Mesendoderm (in vitro differentiated cells): ENCODE measurements around the gene TPM3.

Experiments
- DNase-seq: peaks from one replicate; pipeline ENCODE4 v3.0.0; 2013
- H2AK5ac ChIP-seq: 2 replicates; pipeline ENCODE4 v1.6.1; 2013; ENCODE audit warnings: low read length, inconsistent platforms
- H2BK120ac ChIP-seq: 2 replicates; pipeline ENCODE4 v1.6.1; 2013; ENCODE audit warnings: low read depth, mild to moderate bottlenecking, low read length, moderate library complexity, mixed read lengths
- H2BK15ac ChIP-seq: replicated peaks from 2 replicates; pipeline ENCODE4 v1.6.1; 2013; ENCODE audit warnings: low read depth, mild to moderate bottlenecking, moderate library complexity
- H2BK5ac ChIP-seq: 2 replicates; pipeline ENCODE4 v1.6.1; 2013; ENCODE audit warnings: low read length, inconsistent platforms
- H3K18ac ChIP-seq: 2 replicates; pipeline ENCODE4 v1.6.1; 2013; ENCODE audit warnings: mild to moderate bottlenecking, low read length, mixed read lengths
- H3K23ac ChIP-seq: one replicate; pipeline ENCODE4 v1.6.1; 2013; ENCODE audit warnings: low read length
- H3K27ac ChIP-seq: 2 replicates; pipeline ENCODE4 v1.5.1; 2013; ENCODE audit warnings: low read depth, mild to moderate bottlenecking, inconsistent platforms, low read length, moderate library complexity
- H3K27me3 ChIP-seq: 2 replicates; pipeline ENCODE4 v1.6.1; 2013; ENCODE audit warnings: low read length, control low read depth, mild to moderate bottlenecking, inconsistent platforms; ENCODE audit not compliant: insufficient read depth, poor library complexity
- H3K36me3 ChIP-seq: 2 replicates; pipeline ENCODE4 v1.6.1; 2013; ENCODE audit warnings: low read length, inconsistent platforms; ENCODE audit not compliant: control insufficient read depth, insufficient read depth
- H3K4ac ChIP-seq: one replicate; pipeline ENCODE4 v1.6.1; 2013; ENCODE audit warnings: low read depth, mild to moderate bottlenecking, low read length, moderate library complexity
- H3K4me1 ChIP-seq: 2 replicates; pipeline ENCODE4 v1.6.1; 2013; ENCODE audit warnings: low read depth, low read length, inconsistent platforms; ENCODE audit not compliant: control insufficient read depth
- H3K4me2 ChIP-seq: 2 replicates; pipeline ENCODE4 v1.6.1; 2013; ENCODE audit warnings: low read length
- H3K4me3 ChIP-seq: 2 replicates; pipeline ENCODE4 v1.5.1; 2013; ENCODE audit warnings: mild to moderate bottlenecking, low read length
- H3K56ac ChIP-seq: one replicate; pipeline ENCODE4 v1.6.1; 2013; ENCODE audit warnings: low read length
- H3K79me1 ChIP-seq: 2 replicates; pipeline ENCODE4 v1.6.1; 2013; ENCODE audit warnings: low read length, inconsistent platforms
- H3K79me2 ChIP-seq: 2 replicates; pipeline ENCODE4 v1.6.1; 2013; ENCODE audit warnings: mild to moderate bottlenecking, low read length; ENCODE audit not compliant: control insufficient read depth, insufficient read depth
- H3K9ac ChIP-seq: 2 replicates; pipeline ENCODE4 v1.6.1; 2013; ENCODE audit warnings: low read length, inconsistent platforms
- H4K5ac ChIP-seq: one replicate; pipeline ENCODE4 v1.6.1; 2013; ENCODE audit warnings: low read length
- H4K8ac ChIP-seq: one replicate; pipeline ENCODE4 v1.6.1; 2013; ENCODE audit warnings: low read depth, mild to moderate bottlenecking, control low read depth, low read length, moderate library complexity
- WGBS: extraction: QIAGEN DNeasy Blood & Tissue Kit; methylation state at CpG from one replicate; pipeline ENCODE4 v1.1.7; 2013; ENCODE audit warnings: low lambda C conversion rate, missing lambda C conversion rate; ENCODE audit not compliant: insufficient coverage; ENCODE audit errors: extremely low coverage; 5-methylcytosine and 5-hydroxymethylcytosine counted together

TPM3 gene

DNA sequence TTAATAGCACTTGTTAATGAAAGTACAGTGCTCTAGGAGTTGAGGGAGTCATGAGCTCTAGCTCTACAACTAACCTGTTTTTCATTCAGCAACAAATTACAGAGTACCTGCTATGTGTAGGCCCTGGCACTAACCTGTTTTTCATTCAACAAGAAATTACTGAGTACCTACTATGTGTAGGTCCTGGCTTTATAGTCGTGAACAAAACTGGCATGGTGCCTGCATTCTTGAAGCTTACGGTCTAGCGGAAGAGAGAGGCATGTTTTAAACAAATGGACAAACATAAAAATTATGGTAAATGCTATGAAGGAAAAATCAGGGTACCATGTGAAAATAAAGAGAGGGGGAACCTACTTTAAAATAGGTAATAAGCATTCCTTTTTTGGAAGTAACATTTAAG is 26.6 kb upstream of the TPM3 start:
- Histone ChIP-seq H2BK120ac (no peak overlapping the region), H4K5ac (no peak overlapping the region), H3K27ac (no peak overlapping the region), H2BK15ac (no peak overlapping the region), H4K8ac (no peak overlapping the region), H3K4me1 (peaks cover 5% of the 10 kb centered on the region), H3K9ac (peak overlapping the region; percentile 99), H3K4me2 (no peak overlapping the region), H2AK5ac (no peak overlapping the region), H3K18ac (no peak overlapping the region), H3K4me3 (no peak overlapping the region), H3K4ac (no peak overlapping the region), H3K27me3 (no peaks in the 10 kb centered on the region), H3K79me2 (peaks cover 55% of the 10 kb centered on the region), H2BK5ac (no peak overlapping the region), H3K79me1 (peaks cover 5% of the 10 kb centered on the region), H3K23ac (no peak overlapping the region), H3K56ac (no peak overlapping the region), H3K36me3 (peaks cover 5% of the 10 kb centered on the region)
- no CpG with 5 or more reads among the region's 3 CpGs for WGBS
- no peak for DNase-seq

DNA sequence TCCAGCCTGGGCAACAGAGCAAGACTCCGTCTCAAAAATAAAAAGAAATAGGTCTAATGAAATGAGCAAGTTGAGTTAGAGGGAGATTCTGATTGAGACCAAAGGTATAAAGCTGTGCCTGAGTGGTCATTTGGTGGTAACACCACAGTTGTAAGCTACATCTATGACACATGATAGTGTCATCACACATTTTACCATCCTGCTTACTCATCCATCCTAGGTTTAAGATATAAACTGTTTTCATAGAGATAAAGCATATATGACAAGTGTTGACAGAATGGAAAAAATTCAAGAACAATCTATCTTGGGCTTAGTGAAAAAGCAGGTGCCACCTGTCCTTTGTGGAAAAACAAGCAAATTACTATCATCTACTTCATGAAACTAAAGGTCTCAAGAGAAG is 21.4 kb upstream of the TPM3 start:
- Histone ChIP-seq H3K9ac (no peak overlapping the region), H3K4ac (no peak overlapping the region), H3K36me3 (peaks cover 14% of the 10 kb centered on the region), H2BK5ac (no peak overlapping the region), H3K4me2 (no peak overlapping the region), H3K79me1 (peaks cover 3% of the 10 kb centered on the region), H4K5ac (no peak overlapping the region), H4K8ac (no peak overlapping the region), H3K18ac (no peak overlapping the region), H2BK120ac (no peak overlapping the region), H3K4me1 (no peaks in the 10 kb centered on the region), H2AK5ac (no peak overlapping the region), H3K4me3 (no peak overlapping the region), H3K27ac (no peak overlapping the region), H3K79me2 (peaks cover 12% of the 10 kb centered on the region), H3K56ac (no peak overlapping the region), H3K27me3 (no peaks in the 10 kb centered on the region), H2BK15ac (no peak overlapping the region), H3K23ac (no peak overlapping the region)
- WGBS, result no CpG with 5 or more reads among the region's 1 CpG
- DNase-seq, result no peak

DNA sequence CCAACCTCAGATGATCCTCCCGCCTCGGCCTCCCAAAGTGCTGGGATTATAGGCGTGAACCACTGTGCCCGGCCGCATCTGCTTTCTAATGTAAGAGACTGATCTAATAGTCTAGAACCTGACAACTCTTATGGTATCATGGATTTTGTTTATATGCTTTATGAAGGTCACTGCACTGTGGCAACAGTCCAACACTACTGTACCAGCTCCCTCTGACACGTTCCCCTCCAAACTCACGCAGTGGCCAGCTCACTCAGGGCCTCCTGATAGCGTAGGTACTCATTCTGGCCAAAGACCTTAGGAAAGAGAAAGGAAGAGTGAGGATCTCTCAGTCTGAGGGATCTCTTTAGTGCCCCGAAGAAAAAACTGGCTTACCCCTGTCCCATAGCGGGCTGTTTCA is 20.2 kb upstream of the TPM3 start:
- Histone ChIP-seq H4K8ac (no peak overlapping the region), H3K27me3 (no peaks in the 10 kb centered on the region), H3K27ac (no peak overlapping the region), H3K9ac (no peak overlapping the region), H3K79me1 (no peaks in the 10 kb centered on the region), H2BK15ac (no peak overlapping the region), H3K4me3 (no peak overlapping the region), H3K4me1 (no peaks in the 10 kb centered on the region), H3K4me2 (no peak overlapping the region), H3K36me3 (peaks cover 14% of the 10 kb centered on the region), H2BK5ac (no peak overlapping the region), H2BK120ac (no peak overlapping the region), H3K18ac (no peak overlapping the region), H3K4ac (no peak overlapping the region), H3K23ac (no peak overlapping the region), H2AK5ac (no peak overlapping the region), H3K79me2 (peaks cover 2% of the 10 kb centered on the region), H3K56ac (no peak overlapping the region), H4K5ac (no peak overlapping the region)
- no CpG with 5 or more reads among the region's 10 CpGs for WGBS
- DNase-seq, result no peak

GRCh38 chr1:154208677-154209388 is 16.9 kb upstream of the TPM3 start:
- Histone ChIP-seq H2BK120ac (no peak overlapping the region), H3K27ac (no peak overlapping the region), H4K5ac (no peak overlapping the region), H3K4me2 (no peak overlapping the region), H2BK15ac (no peak overlapping the region), H2BK5ac (no peak overlapping the region), H3K4ac (no peak overlapping the region), H3K9ac (no peak overlapping the region), H3K23ac (no peak overlapping the region), H3K36me3 (peaks cover 14% of the 10 kb centered on the region), H3K27me3 (no peaks in the 10 kb centered on the region), H2AK5ac (no peak overlapping the region), H3K79me2 (no peaks in the 10 kb centered on the region), H4K8ac (no peak overlapping the region), H3K79me1 (no peaks in the 10 kb centered on the region), H3K4me1 (no peaks in the 10 kb centered on the region), H3K18ac (no peak overlapping the region), H3K4me3 (no peak overlapping the region), H3K56ac (no peak overlapping the region)
- WGBS, result no CpG with 5 or more reads among the region's 5 CpGs
- no peak for DNase-seq

- Histone ChIP-seq H2BK15ac (no peak overlapping the region), H3K79me2 (no peaks in the 10 kb centered on the region), H3K9ac (no peak overlapping the region), H4K5ac (no peak overlapping the region), H2BK5ac (no peak overlapping the region), H3K27ac (no peak overlapping the region), H3K79me1 (no peaks in the 10 kb centered on the region), H3K4me3 (no peak overlapping the region), H4K8ac (no peak overlapping the region), H3K18ac (no peak overlapping the region), H3K4me1 (no peaks in the 10 kb centered on the region), H2AK5ac (no peak overlapping the region), H3K4me2 (no peak overlapping the region), H3K23ac (no peak overlapping the region), H3K56ac (no peak overlapping the region), H3K4ac (no peak overlapping the region), H3K36me3 (peaks cover 7% of the 10 kb centered on the region), H3K27me3 (no peaks in the 10 kb centered on the region), H2BK120ac (no peak overlapping the region)
- no peak for DNase-seq
- no CpG with 5 or more reads among the region's 9 CpGs for WGBS
Measured at GRCh38 chr1:154207262-154207661, 15.4 kb upstream of the TPM3 start.

- no peak within 1 kb of the TSS for H2BK15ac ChIP-seq
Measured at GRCh38 chr1:154206196-154206595, 14.3 kb upstream of the TPM3 start, which contains the start of gene CFAP141. Gene CFAP141, minus strand, starts transcription at chr1:154206333. Its CDS starts 26 bp downstream, at chr1:154206307.

More at GRCh38 chr1:154206196-154206595, 14.3 kb upstream of the TPM3 start, which contains the start of gene CFAP141:
- Histone ChIP-seq H3K4ac (no peak within 1 kb of the TSS), H3K4me1 (no peaks in the 10 kb centered on the region), H4K5ac (no peak within 1 kb of the TSS), H3K27ac (no peak within 1 kb of the TSS), H3K36me3 (peaks cover 3% of the 10 kb centered on the region), H3K9ac (no peak within 1 kb of the TSS), H3K27me3 (no peaks in the 10 kb centered on the region), H3K18ac (no peak within 1 kb of the TSS), H2AK5ac (no peak within 1 kb of the TSS), H4K8ac (no peak within 1 kb of the TSS), H3K79me2 (no peaks in the 10 kb centered on the region), H3K4me3 (no peak within 1 kb of the TSS), H3K79me1 (no peaks in the 10 kb centered on the region), H3K56ac (no peak within 1 kb of the TSS), H3K23ac (no peak within 1 kb of the TSS), H2BK120ac (no peak within 1 kb of the TSS), H3K4me2 (no peak within 1 kb of the TSS), H2BK5ac (no peak within 1 kb of the TSS)
- WGBS, result no CpG with 5 or more reads among the region's 1 CpG
- DNase-seq, result peak; percentile 73
